GM03348 (cell line): ENCODE data around the gene CPAMD8.
"Not testable (repeated sequence)": the region's sequence is repeated elsewhere in the genome, so short reads cannot be mapped to it uniquely, and the experiment has no call there.

Source experiments
- DNase-seq: peaks from one replicate; pipeline ENCODE4 v3.0.0; 2012; ENCODE audit warnings: low spot score

The CPAMD8 gene

DNA sequence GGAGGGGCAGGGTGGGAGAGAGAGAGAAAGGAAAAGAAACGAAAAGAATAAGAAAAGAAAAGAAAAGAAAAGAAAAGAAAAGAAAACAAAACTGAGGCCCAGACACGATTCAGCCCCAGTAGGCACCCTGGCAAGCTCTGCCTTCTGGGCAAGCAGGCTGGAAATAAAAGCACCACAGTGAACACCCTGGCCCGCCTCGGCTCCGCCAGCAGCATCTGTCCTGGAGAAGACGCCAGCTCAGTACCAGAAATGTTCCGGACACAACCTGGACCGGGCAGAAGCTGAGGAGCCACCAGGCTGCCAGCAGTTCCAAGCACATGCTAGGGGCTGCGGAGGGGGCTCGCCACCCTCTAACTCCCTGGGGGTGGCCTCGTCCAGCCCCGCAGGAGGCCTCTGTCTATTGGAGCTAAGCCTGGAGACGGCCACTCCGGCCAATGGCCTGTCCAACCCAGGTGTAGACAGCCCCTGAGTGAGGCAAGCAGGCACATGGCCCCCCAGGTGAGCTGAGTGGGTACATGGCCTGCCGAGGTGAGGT lies 11.4 kb upstream of the CPAMD8 start:
- no peak for DNase-seq

- no peak for DNase-seq
Measured at GRCh38 chr19:17037184-17037583, 10.6 kb upstream of the CPAMD8 start.

- no peak for DNase-seq
Measured at GRCh38 chr19:17036640-17037039, 10.0 kb upstream of the CPAMD8 start.

DNA sequence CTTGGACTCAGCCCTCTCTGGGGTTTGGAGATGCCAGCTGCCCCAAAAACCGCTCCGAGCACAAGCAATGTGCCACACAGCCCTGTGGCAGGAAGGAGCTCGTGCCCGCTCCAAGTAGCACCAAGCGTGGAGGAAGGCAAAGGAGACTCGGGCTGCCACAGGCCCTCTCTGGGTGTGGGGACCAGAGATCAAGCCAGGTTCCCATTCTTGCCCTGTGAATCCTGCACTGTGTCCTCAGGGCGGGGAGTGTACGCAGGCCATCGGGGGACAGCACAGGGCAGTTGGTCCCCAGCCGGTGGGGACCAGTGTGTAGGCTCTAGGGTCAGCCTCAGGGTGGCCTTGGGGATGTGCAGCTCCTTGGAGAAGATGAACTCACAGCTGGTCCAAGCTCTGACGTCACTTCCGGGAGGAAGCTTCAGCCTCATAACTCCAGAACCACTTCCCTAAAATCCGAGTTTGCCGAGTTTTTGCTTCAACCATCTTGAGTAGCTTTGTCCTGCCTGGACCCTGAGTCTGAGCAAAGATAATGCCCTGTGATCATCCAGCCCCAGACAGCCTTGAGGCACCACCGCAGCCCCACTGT lies 9.3 kb upstream of the CPAMD8 start:
- no peak for DNase-seq

GRCh38 chr19:17031741-17032140 lies 5.1 kb upstream of the CPAMD8 start:
- DNase-seq: no peak

GRCh38 chr19:17027535-17027975 lies 945 bp upstream of the CPAMD8 start:
- DNase-seq: no peak

DNA sequence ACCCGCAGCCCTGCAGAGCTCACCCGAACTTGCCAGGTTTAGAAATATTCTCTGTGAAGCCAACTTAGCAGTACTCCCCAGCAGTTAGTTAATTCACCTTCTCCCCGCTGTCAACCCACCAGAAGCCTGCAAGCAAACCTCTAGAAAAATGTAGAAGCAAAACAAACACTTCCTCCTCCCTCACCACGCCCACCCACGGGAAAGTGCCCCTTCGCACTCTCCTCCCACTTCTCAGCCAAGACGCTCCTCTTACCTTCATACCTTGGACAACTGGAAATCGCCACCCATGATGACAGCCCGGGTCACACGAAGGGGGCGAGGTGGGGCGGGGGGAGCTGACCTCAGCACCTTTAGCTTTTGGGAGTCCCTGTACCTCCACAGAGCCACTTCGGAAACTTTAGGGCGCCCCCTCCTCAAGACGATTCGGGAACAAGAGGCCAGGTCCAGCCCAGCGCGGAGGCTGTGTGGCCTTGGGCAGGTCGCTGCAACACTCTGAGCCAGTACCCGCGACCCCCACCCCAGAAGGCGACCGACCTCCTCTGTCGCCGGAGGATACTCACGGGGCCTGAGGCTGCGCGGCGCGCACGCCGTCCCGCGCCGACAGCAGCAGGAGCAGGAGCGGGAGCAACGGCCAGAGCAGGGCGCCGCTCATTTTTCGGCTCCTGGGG lies 485 bp downstream of the CPAMD8 start:
- DNase-seq: no peak

GRCh38 chr19:17025361-17025760 lies 1.2 kb downstream of the CPAMD8 start:
- no peak for DNase-seq

- not testable (repeated sequence) for DNase-seq
Measured at GRCh38 chr19:17024941-17025340, 1.7 kb downstream of the CPAMD8 start.

GRCh38 chr19:17023805-17024204 lies 2.8 kb downstream of the CPAMD8 start:
- DNase-seq: no peak

- no peak for DNase-seq
Measured at GRCh38 chr19:17022738-17023137, 3.9 kb downstream of the CPAMD8 start.

- peak; percentile 45 for DNase-seq
Measured at GRCh38 chr19:17021793-17022590, 4.6 kb downstream of the CPAMD8 start.

DNA sequence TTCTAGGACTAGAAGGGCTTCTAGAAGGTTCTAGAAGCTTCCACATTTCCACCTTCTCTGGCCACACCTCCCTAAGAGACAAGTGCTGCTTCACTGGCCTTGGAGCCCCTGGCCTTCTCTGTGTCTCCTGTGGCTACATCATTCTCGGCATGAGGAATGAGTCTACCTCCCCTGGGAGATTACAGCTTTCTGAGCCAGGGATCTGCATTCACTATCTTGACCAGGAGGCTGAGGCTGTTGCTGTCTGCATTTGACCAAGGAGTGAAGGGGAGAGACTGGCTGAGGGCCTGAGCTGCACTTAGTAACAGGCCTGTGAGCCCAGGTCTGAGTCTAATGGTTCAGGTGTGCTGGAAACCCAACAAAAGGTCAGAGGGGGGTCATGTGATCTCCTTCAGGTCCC lies 5.3 kb downstream of the CPAMD8 start:
- no peak for DNase-seq

DNA sequence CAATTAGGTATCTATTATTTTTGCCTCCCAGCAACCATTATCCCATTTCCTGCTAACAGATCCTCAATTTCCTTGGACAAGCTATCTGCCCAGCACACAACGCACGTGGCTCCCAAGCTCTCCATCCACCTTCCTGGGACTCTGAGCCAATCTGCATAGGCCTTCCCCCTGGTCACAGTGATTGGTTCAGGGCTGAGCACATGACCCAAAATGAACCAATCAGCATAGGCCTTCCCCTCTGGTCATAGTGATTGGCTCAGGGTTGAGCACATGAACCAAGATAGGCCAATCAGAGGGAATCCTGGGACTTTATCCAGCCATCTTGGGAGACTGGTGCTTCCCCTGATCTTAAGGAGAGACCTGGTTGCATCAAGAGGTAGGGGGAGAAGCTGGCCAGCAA lies 5.8 kb downstream of the CPAMD8 start:
- no peak for DNase-seq

GRCh38 chr19:17020385-17020784 lies 6.2 kb downstream of the CPAMD8 start:
- DNase-seq: no peak

- not testable (repeated sequence) for DNase-seq
Measured at GRCh38 chr19:17014212-17014861, 12.3 kb downstream of the CPAMD8 start.

- no peak for DNase-seq
Measured at GRCh38 chr19:17011485-17011884, 15.1 kb downstream of the CPAMD8 start.

DNA sequence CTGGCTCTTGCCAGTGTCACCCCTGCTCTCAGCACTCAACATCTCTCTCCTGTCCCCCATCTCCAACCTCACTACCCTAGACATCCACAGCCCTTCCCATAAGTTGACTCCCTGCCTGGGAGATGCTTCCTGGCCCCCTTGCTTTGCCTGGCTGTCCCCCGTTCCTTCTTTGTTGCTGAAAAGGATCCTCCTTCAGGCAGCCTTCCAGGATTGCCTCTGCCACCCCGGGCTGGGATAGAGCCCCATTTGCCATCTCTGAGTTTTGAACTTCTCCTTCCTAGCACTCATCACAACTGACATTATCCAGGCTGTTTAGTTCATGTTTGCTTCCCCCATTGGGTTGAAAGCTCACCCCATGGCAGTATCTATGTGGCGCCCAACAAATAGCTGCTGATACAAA lies 20.0 kb downstream of the CPAMD8 start:
- no peak for DNase-seq

DNA sequence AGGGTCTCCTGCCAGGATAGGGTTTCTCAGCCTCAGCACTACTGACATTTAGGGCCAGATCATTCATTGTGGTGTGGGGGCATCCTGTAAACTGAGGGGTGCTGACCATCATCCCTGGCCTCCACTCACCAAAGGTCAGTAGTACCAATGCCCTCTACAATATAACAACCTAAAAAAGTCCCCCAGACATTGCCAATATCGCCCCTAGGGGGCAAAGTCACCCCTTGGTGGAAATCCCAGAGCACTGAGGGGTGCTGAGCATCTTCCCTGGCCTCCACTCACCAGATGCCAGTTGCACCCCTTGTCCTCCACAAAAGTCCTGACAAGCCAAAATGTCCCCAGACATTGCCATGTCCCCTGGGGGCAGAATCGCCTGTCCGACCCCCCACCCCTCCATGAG lies 21.6 kb downstream of the CPAMD8 start:
- DNase-seq: no peak

GRCh38 chr19:17004386-17004785 lies 22.2 kb downstream of the CPAMD8 start:
- DNase-seq: no peak

DNA sequence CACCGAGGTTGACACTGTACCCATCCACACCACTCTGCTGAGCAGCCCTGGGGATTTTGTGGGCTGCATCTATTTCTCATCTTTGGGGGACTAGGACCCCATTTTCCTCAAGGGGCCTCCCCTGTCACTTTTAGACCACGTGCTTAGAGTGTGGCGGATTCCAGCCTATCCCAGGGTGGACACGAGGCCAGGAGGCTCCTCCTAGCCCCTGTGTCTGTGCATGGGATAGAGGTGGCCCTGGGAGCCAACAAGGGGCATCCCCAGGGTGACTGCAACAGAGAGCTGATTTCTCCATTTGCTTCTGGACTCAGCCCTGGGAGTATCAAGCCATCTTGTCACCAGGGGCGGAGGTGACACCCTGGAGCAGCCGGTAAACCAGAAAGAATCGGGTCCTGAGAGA lies 24.2 kb downstream of the CPAMD8 start:
- DNase-seq: no peak

DNA sequence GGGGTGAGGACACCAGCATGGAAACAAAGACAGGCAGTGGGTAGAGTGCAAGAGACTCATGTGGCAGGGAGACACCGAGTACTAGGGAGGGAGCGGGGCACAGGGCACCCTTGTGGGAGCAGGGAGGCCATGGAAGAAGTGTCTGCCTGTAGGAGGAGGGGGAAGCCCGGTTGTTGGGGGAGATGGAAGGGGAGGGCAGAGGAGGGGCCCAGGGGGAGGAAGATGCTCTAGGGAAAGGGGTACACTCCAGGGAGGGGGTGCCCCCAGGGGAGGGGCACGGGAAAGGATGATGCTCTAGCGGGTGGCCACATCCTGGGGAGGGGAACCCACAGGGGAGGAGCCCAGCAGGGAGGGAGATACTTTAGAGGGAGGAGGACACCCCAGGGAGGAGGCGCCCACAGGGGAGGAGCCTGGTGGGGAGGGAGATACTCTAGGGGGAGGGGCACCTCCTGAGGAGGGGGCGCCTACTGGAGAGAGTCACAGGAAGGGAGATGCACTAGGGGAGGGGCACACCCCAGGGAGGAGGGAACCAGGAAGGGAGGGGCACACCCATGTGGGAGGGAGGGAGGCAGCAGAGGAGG lies 24.9 kb downstream of the CPAMD8 start:
- no peak for DNase-seq
